ENCODE results near the gene PRPF38B.
A peak's percentile ranks its signal among the peaks of the same experiment; 100 is the strongest.

The PRPF38B gene

DNA sequence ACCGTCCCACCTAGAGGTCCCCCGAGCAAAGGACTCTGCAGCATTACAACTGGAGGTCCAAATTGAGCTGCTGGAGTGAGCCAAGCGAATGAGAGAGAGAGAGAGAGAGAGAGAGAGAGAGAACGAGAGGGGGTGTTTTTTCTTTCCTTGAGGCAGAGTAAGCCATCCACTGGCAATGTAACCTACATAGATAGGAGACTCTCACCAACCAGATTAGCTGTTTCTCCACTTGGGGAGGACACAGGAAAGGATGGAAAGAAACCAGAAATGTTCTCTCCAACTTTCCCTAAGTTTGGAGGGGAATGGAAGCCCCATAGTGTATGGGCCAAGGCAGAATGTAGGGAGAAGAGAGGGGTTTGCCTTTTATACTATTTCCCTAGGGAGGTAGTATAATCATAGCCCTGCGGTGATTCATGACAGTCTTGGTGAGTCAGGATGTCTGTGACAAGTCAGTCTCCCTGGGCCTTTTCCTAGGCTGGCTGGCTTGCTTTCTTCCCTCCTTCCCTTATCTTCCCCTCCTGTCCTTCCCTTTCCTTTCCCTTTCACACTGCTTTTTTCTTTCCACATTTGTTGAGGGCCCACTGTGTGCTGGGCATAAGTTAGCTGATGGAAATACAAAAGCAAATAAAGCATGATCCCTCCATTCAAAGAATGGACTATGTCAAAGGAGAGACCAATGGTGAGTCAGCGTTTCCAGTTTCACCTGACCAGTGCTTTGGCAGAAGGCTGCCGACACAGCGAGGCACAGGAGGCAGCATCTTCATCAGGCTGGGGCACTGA, 27.7 kb downstream of the PRPF38B start:
- no peak for DNase-seq

DNA sequence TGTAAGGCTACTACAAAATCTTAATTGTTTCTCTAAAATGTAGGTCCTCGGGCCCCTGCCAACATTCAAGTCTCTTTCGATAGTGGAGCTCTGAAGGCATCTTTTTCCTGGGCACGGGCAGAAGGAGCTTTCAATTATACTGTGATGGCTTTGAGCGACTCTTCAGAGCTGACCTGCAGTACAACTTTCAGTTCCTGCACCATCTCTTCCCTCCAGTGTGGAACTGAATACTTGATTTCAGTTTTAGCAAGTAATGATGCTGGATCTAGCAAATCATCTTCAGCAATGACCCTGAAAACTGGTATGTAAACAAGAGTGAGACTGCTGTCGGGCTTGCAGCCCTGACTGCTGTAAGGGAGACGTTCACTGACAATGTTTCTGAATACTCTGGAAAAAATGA, 30.2 kb downstream of the PRPF38B start:
- no peak for DNase-seq

DNA sequence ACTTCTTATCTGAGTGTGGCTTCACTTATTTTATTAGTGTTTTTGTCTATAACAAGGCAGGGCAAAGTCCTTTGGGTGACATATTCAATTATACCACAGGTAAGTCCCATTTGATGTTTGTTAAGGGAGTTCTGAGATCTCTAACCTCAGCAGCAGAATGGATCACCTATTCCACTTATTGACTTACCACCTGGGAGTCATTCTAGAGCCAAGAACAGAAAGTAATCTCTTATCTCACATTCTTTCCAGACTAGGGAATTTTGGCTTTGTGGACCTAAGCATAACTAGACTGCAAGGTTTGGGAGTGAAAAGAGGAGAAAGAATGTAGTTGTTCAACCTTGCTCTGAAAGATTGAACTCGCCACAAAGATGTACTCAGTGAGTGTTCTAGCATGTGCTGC, 33.8 kb downstream of the PRPF38B start:
- DNase-seq = no peak

DNA sequence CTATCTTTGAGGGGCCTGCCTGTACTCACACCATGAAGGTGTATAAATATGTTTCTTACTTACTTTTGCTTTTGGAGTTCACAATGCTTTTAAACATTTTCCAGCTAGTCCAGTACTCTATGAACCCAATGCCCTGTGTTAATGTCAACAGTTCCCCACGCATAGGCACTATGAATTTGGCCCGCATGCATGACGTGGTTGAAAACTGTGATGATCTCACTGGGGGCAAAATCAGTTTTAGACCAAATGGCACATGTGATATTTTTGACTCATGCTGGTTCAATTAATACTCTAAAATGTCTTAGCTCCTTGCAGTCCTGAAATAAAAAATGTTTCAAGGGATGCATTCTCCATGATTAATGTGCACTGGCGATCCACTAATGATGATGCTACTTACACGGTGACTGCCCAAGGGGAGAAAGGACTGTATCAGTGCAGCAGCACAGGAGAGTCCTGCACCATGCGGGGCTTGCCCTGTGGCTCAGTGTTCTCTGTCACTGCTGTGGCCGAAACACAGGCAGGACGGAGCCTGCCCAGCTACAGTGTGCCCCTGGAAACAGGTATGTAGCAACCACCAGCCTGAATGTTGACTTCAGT, 36.3 kb downstream of the PRPF38B start:
- no peak for DNase-seq

DNA sequence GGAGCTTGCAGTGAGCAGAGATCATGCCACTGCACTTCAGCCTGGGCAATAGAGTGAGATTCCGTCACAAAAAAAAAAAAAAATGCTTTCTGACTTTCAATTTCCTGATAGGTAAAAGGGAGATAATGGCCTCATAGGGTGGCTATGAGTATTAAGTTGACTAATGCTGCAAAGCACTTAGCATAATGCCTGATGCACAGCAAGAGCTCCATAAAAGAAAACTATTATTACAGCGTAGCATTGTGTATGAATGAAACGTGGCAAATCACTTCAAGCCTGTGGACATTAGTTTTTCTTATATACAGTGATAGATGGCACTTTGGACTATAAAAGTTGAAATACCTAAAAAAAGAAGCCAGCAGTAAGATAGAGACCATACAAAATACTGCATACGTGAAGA, 37.4 kb downstream of the PRPF38B start:
- no peak for DNase-seq

DNA sequence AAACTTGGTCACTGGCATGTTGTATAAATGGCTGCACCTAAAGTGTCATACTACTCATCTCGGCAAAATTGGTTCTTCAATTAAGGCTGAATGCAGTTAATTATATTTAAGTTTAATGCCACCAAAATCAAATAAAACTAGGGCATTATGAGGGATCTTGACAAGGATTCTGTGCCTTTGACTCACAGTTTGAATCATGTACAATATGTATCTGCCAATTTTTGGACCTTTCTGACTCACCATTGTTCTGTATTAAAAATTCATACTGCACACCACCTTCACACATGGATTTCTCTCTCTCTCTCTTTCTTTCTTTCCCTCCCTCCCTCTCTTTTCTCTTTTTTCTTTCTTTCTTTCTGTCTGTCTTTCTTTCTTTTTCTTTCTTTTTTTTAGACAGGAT, 40.3 kb downstream of the PRPF38B start:
- no peak for DNase-seq

DNA sequence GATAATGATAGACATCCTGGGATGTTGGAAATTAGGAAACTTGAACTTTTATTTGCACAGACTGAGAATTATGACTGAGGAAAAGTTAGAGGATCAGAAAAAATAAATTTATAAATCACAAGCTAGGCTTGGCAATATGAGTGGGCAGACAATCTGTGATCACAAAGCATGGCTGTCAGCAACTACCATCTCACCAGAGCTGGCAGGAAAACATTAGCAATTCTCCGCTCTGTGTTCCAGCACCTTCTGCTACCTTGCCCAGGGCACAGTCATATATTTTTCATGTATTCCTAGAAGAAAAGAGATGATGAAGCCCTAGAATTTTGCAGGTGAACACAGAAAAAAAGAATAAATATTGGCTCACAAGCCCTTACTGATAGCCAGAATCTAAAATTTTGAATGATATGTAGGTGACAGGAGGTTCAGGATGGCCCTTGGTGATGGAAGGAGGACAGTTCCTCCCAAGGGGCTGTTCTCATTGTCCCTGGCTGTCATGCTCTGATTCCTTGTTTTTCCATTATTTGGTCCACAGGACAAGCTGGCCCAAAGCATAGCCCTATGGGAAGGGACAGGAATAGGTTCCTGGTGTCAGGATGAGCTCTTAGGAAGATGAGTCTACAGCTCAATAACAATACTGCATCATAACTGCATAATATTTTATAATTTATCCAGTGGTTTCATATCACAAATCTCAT, 42.2 kb downstream of the PRPF38B start:
- DNase-seq = no peak

DNA sequence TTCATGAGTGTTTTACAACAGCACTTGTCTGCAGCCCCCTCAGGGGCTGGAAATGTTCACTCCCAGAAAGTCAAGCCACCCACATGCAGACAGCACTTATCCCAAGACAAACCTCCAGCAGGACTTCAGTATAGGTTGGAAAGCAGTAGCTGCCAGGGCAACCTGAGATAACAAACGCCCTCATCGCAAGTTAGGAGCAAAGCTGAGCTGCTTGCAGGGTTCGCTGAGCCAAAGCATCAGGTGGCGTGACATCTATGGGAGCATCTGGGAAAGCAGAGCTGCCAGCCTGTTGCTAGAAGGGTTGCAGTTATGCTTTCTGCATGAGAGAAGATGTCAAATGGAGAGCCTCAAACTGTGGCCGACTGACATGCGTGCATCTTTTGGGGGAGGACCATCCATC, 50.1 kb downstream of the PRPF38B start:
- DNase-seq = no peak

DNA sequence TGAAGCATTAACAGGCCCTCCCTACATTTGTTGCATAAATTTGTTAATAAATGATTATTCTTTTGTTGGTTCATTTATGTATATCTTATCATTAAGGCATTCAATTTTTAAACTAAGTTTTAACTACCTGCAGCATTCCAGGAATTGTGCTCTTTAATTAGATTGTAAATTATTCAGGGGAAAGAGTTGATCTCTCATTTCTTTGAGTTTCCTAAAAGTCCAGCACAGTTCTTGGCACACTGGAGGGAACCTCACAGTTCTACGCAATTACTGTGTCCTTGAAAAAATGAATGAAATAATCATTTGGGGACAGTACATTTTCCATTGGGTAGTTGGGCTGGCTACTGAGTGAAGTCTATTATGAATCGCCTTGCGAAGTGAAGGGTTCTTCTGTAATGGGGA, 53.9 kb downstream of the PRPF38B start:
- no peak for DNase-seq

DNA sequence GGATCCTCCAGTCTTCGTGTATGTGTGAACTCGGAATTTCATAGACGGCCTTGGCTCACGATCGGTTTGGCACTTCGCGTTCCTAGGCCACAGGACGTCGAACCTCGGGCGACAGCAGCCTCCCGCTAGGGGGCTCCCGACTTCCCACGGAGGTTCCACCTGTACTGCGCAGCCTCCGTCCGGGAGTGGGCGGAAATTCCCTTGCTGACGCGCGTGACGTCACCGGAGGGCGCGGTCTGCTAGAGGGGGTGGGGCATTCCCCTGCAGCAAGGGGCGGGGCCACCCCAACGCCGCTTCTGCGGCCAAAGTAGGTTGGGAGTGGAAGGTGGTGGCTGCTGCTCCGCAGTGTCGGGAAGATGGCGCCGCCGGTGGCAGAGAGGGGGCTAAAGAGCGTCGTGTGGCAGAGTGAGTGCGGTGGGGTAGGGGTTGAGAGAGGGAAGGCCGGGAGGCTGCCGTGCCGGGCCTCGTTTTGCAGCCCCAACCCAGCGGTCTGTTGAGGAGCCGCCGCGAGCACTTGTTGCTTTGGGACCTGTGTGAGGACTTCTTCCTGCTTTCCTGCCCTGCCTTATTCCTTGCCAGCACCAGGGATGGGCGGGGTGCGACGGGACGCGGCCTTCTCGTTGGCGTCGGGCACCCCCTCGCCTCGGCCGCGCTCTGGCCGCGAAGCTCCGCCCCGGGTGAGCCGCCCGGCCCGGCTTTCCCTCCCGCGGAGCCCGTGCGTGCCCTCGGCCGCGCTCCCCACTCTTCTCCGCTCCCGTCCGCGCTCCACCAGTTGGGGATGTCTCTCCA, 54.5 kb downstream of the PRPF38B start, which contains the start of gene STXBP3:
Gene STXBP3 (plus strand): TSS at position 293 of the 789 bp plus-strand sequence. CDS start 64 bp downstream, at position 357.
- peak; percentile 92 for DNase-seq

DNA sequence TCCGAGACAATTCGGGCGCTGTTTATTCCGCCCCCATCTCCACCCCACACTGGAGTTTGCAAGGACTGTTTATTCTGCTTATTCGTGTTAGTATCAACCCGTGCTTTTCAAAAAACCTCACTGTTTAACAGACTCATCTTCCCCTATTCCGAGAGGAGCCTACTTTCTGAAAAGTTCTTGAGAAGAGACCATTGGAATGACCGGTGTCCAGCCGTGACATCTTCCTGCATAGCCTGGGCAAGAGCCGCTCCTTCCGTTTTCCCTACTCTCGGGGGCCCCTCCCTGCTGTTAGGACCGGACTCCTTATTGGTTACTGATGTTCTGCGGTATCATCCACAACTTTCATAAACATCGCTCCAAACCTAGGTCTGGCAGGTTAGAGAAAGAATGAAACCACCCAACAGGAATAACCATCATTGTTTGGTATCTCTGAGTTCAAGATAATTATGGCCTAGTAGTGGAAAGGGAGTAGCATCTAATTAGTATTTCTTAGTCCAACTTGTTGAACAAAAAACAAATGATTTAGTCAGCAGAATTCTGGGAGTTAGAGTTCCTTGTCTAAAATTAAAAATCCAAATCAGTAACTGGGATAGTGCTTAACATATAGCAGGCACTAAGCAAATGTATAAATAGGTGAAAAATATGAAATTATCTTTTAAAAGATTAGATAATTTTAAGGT, 55.2 kb downstream of the PRPF38B start:
- peak; percentile 61 for DNase-seq

DNA sequence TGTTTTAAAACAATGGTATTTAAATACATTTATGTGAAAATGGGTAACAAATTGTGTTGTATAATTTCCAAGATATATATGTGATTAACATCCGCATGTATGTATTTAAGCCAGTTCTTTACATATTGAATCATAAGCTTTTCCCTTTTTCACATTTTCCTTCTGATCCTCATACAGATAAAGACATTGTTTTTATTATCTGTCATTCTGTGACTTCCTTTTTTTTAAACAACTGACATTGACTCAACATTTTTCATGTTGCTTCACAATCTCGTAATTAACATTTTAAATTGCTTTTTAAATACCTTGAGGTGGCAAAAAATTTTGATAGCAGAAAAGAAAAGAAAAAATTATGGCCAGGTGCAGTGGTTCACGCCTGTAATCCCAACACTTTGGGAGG, 55.8 kb downstream of the PRPF38B start:
- DNase-seq = no peak

DNA sequence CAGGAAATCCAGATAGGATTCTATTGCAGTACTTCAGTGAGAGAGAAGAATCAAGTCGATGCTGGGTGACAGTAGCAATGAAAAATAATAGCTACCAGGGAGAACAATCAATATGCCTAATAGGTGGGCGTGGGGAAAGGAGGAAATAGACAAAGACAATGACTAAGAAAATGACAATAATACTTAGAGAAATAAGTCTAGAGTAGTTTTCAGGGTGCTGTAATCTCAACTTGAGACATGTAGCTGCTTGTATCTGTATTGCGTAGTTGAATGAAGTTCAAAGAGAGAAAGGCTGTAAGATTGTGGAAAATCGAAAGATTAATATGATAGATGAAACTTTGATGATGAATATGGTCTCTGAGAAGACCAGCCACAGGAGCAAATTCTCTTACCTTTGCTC, 57.0 kb downstream of the PRPF38B start:
- DNase-seq = no peak

DNA sequence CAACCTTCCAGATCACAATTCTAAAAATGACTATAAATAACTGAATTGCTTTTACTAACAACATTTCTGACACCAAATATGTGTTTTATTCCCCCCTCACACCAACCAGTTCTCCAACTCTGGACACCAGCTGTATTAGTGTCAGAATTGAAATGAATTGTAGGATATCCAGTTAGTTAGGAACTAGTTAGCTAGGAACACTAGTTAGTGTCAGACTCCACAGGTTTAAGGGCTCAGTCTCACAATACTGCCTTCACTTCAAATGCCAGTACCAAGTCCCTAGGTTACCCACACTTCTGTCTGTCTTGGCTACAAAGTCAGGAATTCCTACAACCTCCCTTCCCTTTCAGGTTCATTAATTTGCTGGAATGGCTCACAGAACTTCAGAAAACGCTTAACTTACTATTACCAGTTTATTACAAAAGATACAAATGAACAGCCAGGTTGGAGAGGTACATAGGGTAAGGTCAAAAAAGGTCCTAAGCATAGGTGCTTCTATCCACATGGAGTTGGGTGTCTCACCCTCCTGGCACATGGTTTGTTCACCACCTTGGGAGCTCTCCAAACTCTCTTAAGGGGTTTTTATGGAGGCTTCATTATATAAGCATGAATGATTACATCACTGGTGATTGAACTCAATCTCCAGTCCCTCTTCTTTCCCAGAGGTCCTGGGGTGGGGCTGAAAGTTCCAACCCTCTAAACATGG, 58.5 kb downstream of the PRPF38B start:
- no peak for DNase-seq
